GM12878 (cell line): ENCODE data around the gene CHDH. TPM values are rescaled to one million over a fixed set of nuclear protein-coding genes. Genes with fewer than 3 reads are reported as not detected.

Source experiments
- ATAC-seq: fragments of 200-7000 bp; cut with Tn5 transposase; 3 replicates; pipeline ENCODE4 v1.9.1; 2020; ENCODE audit warnings: mild to moderate bottlenecking, moderate library complexity
- BruUV-seq: library from RNA; stranded (reverse); fragments of 400-500 nt; replicated peaks from 2 replicates; lab custom pipeline; 2021; lab: Mats Ljungman, UMichigan
- CTCF ChIA-PET: fragments of 300-600 bp; sonication (Branson Sonifier 250); formaldehyde crosslinking; extraction: SDS; loops from one replicate; lab custom pipeline; 2021; ENCODE audit warnings: inconsistent platforms; lab: Yijun Ruan, JAX
- POLR2A ChIA-PET: fragments of 350-600 bp; formaldehyde crosslinking; extraction: SDS; loops from one replicate; lab custom pipeline; 2021; ENCODE audit warnings: inconsistent platforms; lab: Charles Lee
- RAD21 ChIA-PET: fragments of 300-600 bp; sonication (Branson Sonifier 250); formaldehyde crosslinking; loops from one replicate; lab custom pipeline; 2023; ENCODE audit warnings: antibody characterized with exemption; ENCODE audit not compliant: unreplicated experiment; lab: Charles Lee
- SMC1A ChIA-PET: fragments of 300-600 bp; sonication (Branson Sonifier 250); formaldehyde crosslinking; loops from one replicate; lab custom pipeline; 2023; ENCODE audit not compliant: unreplicated experiment, uncharacterized antibody; lab: Charles Lee
- DNase-seq: peaks from one replicate; pipeline ENCODE4 v3.0.0-alpha.2; 2011; ENCODE audit warnings: low read depth, low spot score
- FAIRE-seq: peaks from 3 replicates; lab custom pipeline; 2011; peaks lifted over from hg19 to GRCh38; lab: Jason Lieb, UNC
- H2AFZ ChIP-seq: 2 replicates; pipeline ENCODE4 v1.6.0; 2011; ENCODE audit warnings: low read depth, low read length, control low read depth; ENCODE audit not compliant: control insufficient read depth
- H3K27ac ChIP-seq: 2 replicates; pipeline ENCODE4 v1.5.1; 2011; ENCODE audit warnings: control low read depth; ENCODE audit not compliant: control insufficient read depth, insufficient read depth
- H3K27me3 ChIP-seq, 2 experiments: replicated peaks in 1 of 2; 2 replicates each; pipeline versions ENCODE4 v1.6.0 to v1.6.1; 2011; ENCODE audit warnings: low read length in 1 of 2; ENCODE audit not compliant: control insufficient read depth in 2 of 2, insufficient read depth in 2 of 2
- H3K36me3 ChIP-seq, 2 experiments: 2 replicates each; pipeline ENCODE4 v1.5.1; 2011; ENCODE audit warnings: low read length in 1 of 2; ENCODE audit not compliant: control insufficient read depth in 2 of 2, insufficient read depth in 2 of 2
- H3K4me1 ChIP-seq: 2 replicates; pipeline ENCODE4 v1.6.1; 2011; ENCODE audit warnings: mild to moderate bottlenecking, low read length, moderate library complexity, mixed read lengths; ENCODE audit not compliant: control insufficient read depth, insufficient read depth
- H3K4me2 ChIP-seq: 2 replicates; pipeline ENCODE4 v1.6.0; 2011; ENCODE audit warnings: control low read depth; ENCODE audit not compliant: control insufficient read depth, insufficient read depth
- H3K4me3 ChIP-seq: fragments of 200-600 bp; sonication (generic); 2 replicates; pipeline ENCODE4 v1.5.1; 2016
- H3K79me2 ChIP-seq: 2 replicates; pipeline ENCODE4 v1.6.0; 2011; ENCODE audit warnings: low read length; ENCODE audit not compliant: control insufficient read depth, insufficient read depth
- H3K9ac ChIP-seq: 2 replicates; pipeline ENCODE4 v1.8.0; 2011; ENCODE audit warnings: low read length, control low read depth, mixed read lengths; ENCODE audit not compliant: control insufficient read depth, insufficient read depth
- H3K9me3 ChIP-seq: replicated peaks from 3 replicates; pipeline ENCODE4 v1.5.1; 2011; ENCODE audit warnings: mild to moderate bottlenecking, low read length; ENCODE audit not compliant: control insufficient read depth, insufficient read depth
- H4K20me1 ChIP-seq: 2 replicates; pipeline ENCODE4 v1.6.0; 2011; ENCODE audit not compliant: control insufficient read depth, insufficient read depth
- ATF7 ChIP-seq: fragments of 450-650 bp; IDR thresholded peaks from 2 replicates; pipeline ENCODE4 v1.6.1; 2016; ENCODE audit warnings: low read depth, mild to moderate bottlenecking
- FOXK2 ChIP-seq: fragments of 450-650 bp; IDR thresholded peaks from 2 replicates; pipeline ENCODE4 v1.6.1; 2017; ENCODE audit warnings: mild to moderate bottlenecking, moderate library complexity
- IRF4 ChIP-seq: IDR thresholded peaks from 2 replicates; pipeline ENCODE4 v1.6.1; 2011; ENCODE audit warnings: low read depth, low read length
- NFIC ChIP-seq: IDR thresholded peaks from 2 replicates; pipeline ENCODE4 v1.6.1; 2012; ENCODE audit warnings: low read depth, mild to moderate bottlenecking, inconsistent platforms, low read length, moderate library complexity
- NR2F1 ChIP-seq: fragments of 450-650 bp; conservative IDR thresholded peaks from 2 replicates; pipeline ENCODE4 v1.6.1; 2017; ENCODE audit warnings: mild to moderate bottlenecking
- NRF1 ChIP-seq: conservative IDR thresholded peaks from 2 replicates; pipeline ENCODE4 v1.6.1; 2011; ENCODE audit warnings: mild to moderate bottlenecking, low read depth, low read length, improper control_type of control experiment
- RELA ChIP-seq: fragments of 450-650 bp; IDR thresholded peaks from 2 replicates; pipeline ENCODE4 v1.8.0; 2014; ENCODE audit warnings: borderline replicate concordance; ENCODE audit not compliant: partially characterized antibody
- YBX1 ChIP-seq: fragments of 450-650 bp; IDR thresholded peaks from 2 replicates; pipeline ENCODE4 v1.6.1; 2016; ENCODE audit warnings: antibody characterized with exemption
- WGBS: methylation state at CpG from one replicate; pipeline ENCODE4 v1.1.6; 2016; ENCODE audit warnings: low lambda C conversion rate; ENCODE audit not compliant: insufficient replicate concordance, insufficient coverage; ENCODE audit errors: missing lambda C conversion rate; 5-methylcytosine and 5-hydroxymethylcytosine counted together
- in situ Hi-C: fragments of 300-500 bp; cut with MboI; formaldehyde crosslinking; loops from 9 replicates; pipeline ENCODE4 v1.14.3; 2018; ENCODE audit warnings: mixed read lengths
- intact Hi-C: fragments of 100-400 bp; cut with micrococcal nuclease; formaldehyde crosslinking; loops from one replicate; pipeline ENCODE4 v1.14.2; 2022; ENCODE audit not compliant: unreplicated experiment
- polyA plus RNA-seq, 11 experiments: library from polyadenylated mRNA; depleted of rRNA in 4 of 11; unstranded in 6 of 11; stranded (reverse) in 5 of 11; fragments of >200 nt; fragmentation: Nextera tagmentation in 4 of 11; fragmentation: Illumina TruSeq in 1 of 11; extraction: Ambion mirVana in 4 of 11; extraction: Trizol in 1 of 11; gene quantifications; 1 replicate in 1 of 11; 2 replicates in 10 of 11; pipeline versions ENCODE4 v1.2.1 to v1.2.3, GENCODE V29; 2011 to 2016; ENCODE audit warnings: inconsistent platforms in 2 of 11, missing spikeins in 2 of 11, low read depth in 1 of 11
- total RNA-seq, 4 experiments: library from RNA; depleted of rRNA in 3 of 4; stranded (reverse); fragments of >200 nt in 3 of 4; fragmentation: Illumina TruSeq in 1 of 4; extraction: Trizol in 1 of 4; gene quantifications; 2 replicates each; pipeline versions ENCODE4 v1.2.1 to v1.2.3, GENCODE V29; 2013 to 2021
- TF ChIP-seq, protein P1 (sequence below): fragments of 150-350 bp; IDR thresholded peaks from 2 replicates; pipeline ENCODE4 v1.6.1; 2014; ENCODE audit warnings: mild to moderate bottlenecking, low read depth, low read length

The CHDH gene
- total and polyA plus RNA-seq, 10 of the 15 experiments (the other 5 are each of a cell fraction or from before 2014, with no cell fraction given) = 0.95 to 8.3 (median 2.9) TPM

DNA sequence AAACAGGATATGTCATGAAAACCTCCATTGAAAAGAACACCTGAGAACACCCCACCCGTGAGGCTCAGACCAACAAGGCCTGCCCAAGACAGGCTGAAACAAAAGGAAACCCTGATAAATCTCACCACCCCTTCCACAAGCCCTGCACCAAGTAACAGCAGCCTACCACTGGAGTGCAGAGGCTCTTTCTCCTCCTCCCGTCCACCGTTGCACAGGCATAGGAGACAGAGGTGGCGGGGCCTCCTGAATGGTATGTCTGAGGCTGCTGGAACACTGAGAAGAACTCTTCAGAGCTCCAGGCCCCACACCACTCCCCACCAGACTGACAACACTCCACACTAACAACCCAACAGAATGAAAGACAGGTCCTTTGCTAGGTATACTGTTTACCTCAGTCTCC is 21.4 kb downstream of the CHDH start (continued):
- TF ChIP-seq, protein P1, sequence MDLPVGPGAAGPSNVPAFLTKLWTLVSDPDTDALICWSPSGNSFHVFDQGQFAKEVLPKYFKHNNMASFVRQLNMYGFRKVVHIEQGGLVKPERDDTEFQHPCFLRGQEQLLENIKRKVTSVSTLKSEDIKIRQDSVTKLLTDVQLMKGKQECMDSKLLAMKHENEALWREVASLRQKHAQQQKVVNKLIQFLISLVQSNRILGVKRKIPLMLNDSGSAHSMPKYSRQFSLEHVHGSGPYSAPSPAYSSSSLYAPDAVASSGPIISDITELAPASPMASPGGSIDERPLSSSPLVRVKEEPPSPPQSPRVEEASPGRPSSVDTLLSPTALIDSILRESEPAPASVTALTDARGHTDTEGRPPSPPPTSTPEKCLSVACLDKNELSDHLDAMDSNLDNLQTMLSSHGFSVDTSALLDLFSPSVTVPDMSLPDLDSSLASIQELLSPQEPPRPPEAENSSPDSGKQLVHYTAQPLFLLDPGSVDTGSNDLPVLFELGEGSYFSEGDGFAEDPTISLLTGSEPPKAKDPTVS = no peak
- no peak for TF ChIP-seq NFIC

DNA sequence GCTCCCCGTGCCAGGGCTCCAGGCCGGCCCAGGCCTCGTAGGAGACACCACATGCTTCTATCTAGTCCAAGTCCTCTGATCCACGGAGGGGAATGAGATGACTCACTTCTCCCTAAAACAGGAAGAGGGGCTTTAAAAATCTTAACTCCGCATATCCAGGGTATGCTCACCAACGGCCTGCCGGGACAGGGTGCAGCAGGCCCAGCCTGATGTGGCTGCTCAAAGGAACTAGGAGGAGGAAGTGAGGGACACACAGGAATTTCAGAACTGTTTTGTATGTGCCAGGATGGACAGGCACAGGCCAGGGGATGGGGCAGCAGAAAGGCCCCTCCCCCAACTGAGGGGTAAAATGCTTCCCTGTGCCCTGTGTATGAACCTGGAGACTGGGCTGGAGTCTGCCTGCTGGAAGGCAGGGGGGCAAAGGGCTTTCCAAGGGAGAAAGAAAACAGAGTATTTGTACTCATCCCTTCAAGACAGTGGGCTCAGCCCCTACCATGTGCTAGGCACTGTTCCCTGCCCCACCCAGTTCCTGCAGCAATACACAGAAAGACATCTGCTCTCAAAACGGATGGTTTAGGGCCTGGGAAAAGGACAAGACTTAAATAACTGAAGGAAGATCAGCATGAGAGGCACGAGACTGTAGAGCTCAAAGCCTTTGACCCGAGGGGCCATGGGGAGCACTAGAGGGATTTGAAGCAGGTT is 22.1 kb downstream of the CHDH start:
- no peak overlapping the region for H3K9ac ChIP-seq
- ChIA-PET POLR2A (no interaction called here), RAD21 (no interaction called here)

More for the DNA sequence above, 22.1 kb downstream of the CHDH start:
- no peak for ATAC-seq
- no peaks in the 10 kb centered on the region for H3K27me3 ChIP-seq
- SMC1A ChIA-PET = no interaction called here
- H3K9me3 ChIP-seq = no peaks in the 10 kb centered on the region
- intact Hi-C loops = no loop called here
- in situ Hi-C loops = no loop called here
- H3K36me3 ChIP-seq = peaks cover 2 to 4% of the 10 kb centered on the region in 2 experiments; a peak in 3 of 4 replicates
- no peak for DNase-seq
- H3K79me2 ChIP-seq = no peaks in the 10 kb centered on the region
- H3K4me1 ChIP-seq = no peaks in the 10 kb centered on the region
- H2AFZ ChIP-seq = no peak overlapping the region
- BruUV-seq = no TSS peak
- H3K4me2 ChIP-seq = no peak overlapping the region
- no peak for FAIRE-seq
- H3K27ac ChIP-seq = no peak overlapping the region
- no peak for TF ChIP-seq ATF7
- TF ChIP-seq NRF1 = no peak
- no peak for TF ChIP-seq NR2F1
- TF ChIP-seq RELA = no peak
- TF ChIP-seq IRF4 = no peak
- TF ChIP-seq FOXK2 = no peak
- TF ChIP-seq YBX1 = no peak
- 48% methylated on average over 10 of the region's 10 CpGs for WGBS
- no peaks in the 10 kb centered on the region for H4K20me1 ChIP-seq
- CTCF ChIA-PET = no interaction called here
- H3K4me3 ChIP-seq = no peak overlapping the region
